H9 (cell line): ENCODE measurements around the gene CMTM2. TPM values are rescaled to one million over a fixed set of nuclear protein-coding genes. Genes with fewer than 3 reads are reported as not detected.

Experiments
- DNase-seq: peaks from one replicate; pipeline ENCODE4 v3.0.0-alpha.2; 2017
- H2AFZ ChIP-seq: one replicate; pipeline ENCODE4 v1.6.1; 2013; ENCODE audit warnings: mild to moderate bottlenecking, low read length, control low read depth, moderate library complexity
- H2AK5ac ChIP-seq: 2 replicates; pipeline ENCODE4 v1.6.1; 2013; ENCODE audit warnings: low read length, control low read depth, mixed read lengths; ENCODE audit not compliant: insufficient read length
- H2BK120ac ChIP-seq: one replicate; pipeline ENCODE4 v1.6.1; 2013; ENCODE audit warnings: low read depth, mild to moderate bottlenecking, low read length, control low read depth, inconsistent platforms; ENCODE audit not compliant: poor library complexity, severe bottlenecking
- H2BK12ac ChIP-seq: 2 replicates; pipeline ENCODE4 v1.6.1; 2013; ENCODE audit warnings: low read length, control low read depth, mixed read lengths, low read depth; ENCODE audit not compliant: insufficient read length
- H2BK15ac ChIP-seq: 2 replicates; pipeline ENCODE4 v1.6.1; 2013; ENCODE audit warnings: low read depth, low read length, control low read depth
- H2BK20ac ChIP-seq: one replicate; pipeline ENCODE4 v1.6.1; 2013; ENCODE audit warnings: low read depth, mild to moderate bottlenecking, low read length, control low read depth, inconsistent platforms; ENCODE audit not compliant: poor library complexity, severe bottlenecking
- H2BK5ac ChIP-seq: 2 replicates; pipeline ENCODE4 v1.6.1; 2013; ENCODE audit warnings: low read length, control low read depth, mixed read lengths; ENCODE audit not compliant: insufficient read length
- H3K14ac ChIP-seq: 2 replicates; pipeline ENCODE4 v1.6.1; 2013; ENCODE audit warnings: low read length, control low read depth; ENCODE audit not compliant: insufficient read depth
- H3K18ac ChIP-seq: 2 replicates; pipeline ENCODE4 v1.6.1; 2013; ENCODE audit warnings: low read depth, mild to moderate bottlenecking, mixed read lengths, low read length, control low read depth; ENCODE audit not compliant: insufficient read length
- H3K23ac ChIP-seq: 2 replicates; pipeline ENCODE4 v1.6.1; 2013; ENCODE audit warnings: low read length, control low read depth, mixed read lengths, low read depth; ENCODE audit not compliant: insufficient read length
- H3K23me2 ChIP-seq: 2 replicates; pipeline ENCODE4 v1.6.1; 2013; ENCODE audit warnings: low read depth, mild to moderate bottlenecking, mixed read lengths, low read length, control low read depth; ENCODE audit not compliant: insufficient read length, poor library complexity, severe bottlenecking
- H3K27ac ChIP-seq: 2 replicates; pipeline ENCODE4 v1.5.1; 2013; ENCODE audit warnings: low read length, control low read depth, mixed read lengths, low read depth; ENCODE audit not compliant: insufficient read length
- H3K27me3 ChIP-seq: 2 replicates; pipeline ENCODE4 v1.6.1; 2013; ENCODE audit warnings: low read length, control low read depth, inconsistent platforms; ENCODE audit not compliant: insufficient read depth
- H3K4ac ChIP-seq: 2 replicates; pipeline ENCODE4 v1.6.1; 2013; ENCODE audit warnings: low read depth, mild to moderate bottlenecking, control low read depth, inconsistent platforms, low read length, moderate library complexity
- H3K4me1 ChIP-seq: 2 replicates; pipeline ENCODE4 v1.6.1; 2013; ENCODE audit warnings: low read length, control low read depth, inconsistent platforms; ENCODE audit not compliant: insufficient read depth
- H3K4me2 ChIP-seq: 2 replicates; pipeline ENCODE4 v1.6.1; 2013; ENCODE audit warnings: low read length, control low read depth, mixed read lengths; ENCODE audit not compliant: insufficient read length, insufficient read depth
- H3K56ac ChIP-seq: 2 replicates; pipeline ENCODE4 v1.6.1; 2013; ENCODE audit warnings: low read depth, mild to moderate bottlenecking, mixed read lengths, low read length, control low read depth; ENCODE audit not compliant: insufficient read length
- H3K79me1 ChIP-seq: 2 replicates; pipeline ENCODE4 v1.6.1; 2013; ENCODE audit warnings: low read depth, mild to moderate bottlenecking, moderate library complexity, low read length, control low read depth, inconsistent platforms; ENCODE audit not compliant: insufficient read depth, poor library complexity, severe bottlenecking
- H3K79me2 ChIP-seq: 2 replicates; pipeline ENCODE4 v1.6.1; 2013; ENCODE audit warnings: low read length, control low read depth, inconsistent platforms; ENCODE audit not compliant: insufficient read depth
- H3K9ac ChIP-seq: 2 replicates; pipeline ENCODE4 v1.6.1; 2013; ENCODE audit warnings: low read length, control low read depth, mixed read lengths; ENCODE audit not compliant: insufficient read length; ENCODE audit errors: extremely low read depth
- H3K9me3 ChIP-seq: one replicate; pipeline ENCODE4 v1.6.1; 2013; ENCODE audit warnings: low read depth, low read length, inconsistent platforms; ENCODE audit not compliant: control insufficient read depth
- H3T11ph ChIP-seq: one replicate; pipeline ENCODE4 v1.6.1; 2013; ENCODE audit warnings: mild to moderate bottlenecking, low read length, control low read depth, inconsistent platforms
- H4K20me1 ChIP-seq: one replicate; pipeline ENCODE4 v1.6.1; 2013; ENCODE audit not compliant: control insufficient read depth, insufficient read length, insufficient read depth
- H4K5ac ChIP-seq: 2 replicates; pipeline ENCODE4 v1.6.1; 2013; ENCODE audit warnings: low read depth, mild to moderate bottlenecking, mixed read lengths, low read length, control low read depth; ENCODE audit not compliant: insufficient read length
- H4K8ac ChIP-seq: replicated peaks from 2 replicates; pipeline ENCODE4 v1.6.1; 2013; ENCODE audit warnings: low read length, control low read depth, mixed read lengths, low read depth; ENCODE audit not compliant: insufficient read length
- H4K91ac ChIP-seq: 2 replicates; pipeline ENCODE4 v1.6.1; 2013; ENCODE audit warnings: low read depth, mild to moderate bottlenecking, moderate library complexity, mixed read lengths, low read length, control low read depth; ENCODE audit not compliant: insufficient read length
- H3K27ac Mint-ChIP-seq, 3 experiments: 2 replicates in 2 of 3; 3 replicates in 1 of 3; pipeline ENCODE4 v1.8.0; 2020 to 2021; ENCODE audit warnings: mixed read lengths in 3 of 3, mild to moderate bottlenecking in 1 of 3, moderate library complexity in 1 of 3
- H3K27me3 Mint-ChIP-seq: 2 replicates; pipeline ENCODE4 v1.8.0; 2021; ENCODE audit warnings: low read depth, mild to moderate bottlenecking, moderate library complexity, mixed read lengths
- H3K36me3 Mint-ChIP-seq, 3 experiments: 2 replicates in 2 of 3; 3 replicates in 1 of 3; pipeline ENCODE4 v1.8.0; 2020 to 2021; ENCODE audit warnings: low read depth in 3 of 3, mixed read lengths in 3 of 3; ENCODE audit not compliant: insufficient read depth in 1 of 3
- H3K4me1 Mint-ChIP-seq, 2 experiments: 2 replicates each; pipeline ENCODE4 v1.8.0; 2020; ENCODE audit warnings: mixed read lengths in 2 of 2
- H3K4me3 Mint-ChIP-seq, 2 experiments: 2 replicates in 1 of 2; 3 replicates in 1 of 2; pipeline ENCODE4 v1.8.0; 2020 to 2021; ENCODE audit warnings: mild to moderate bottlenecking in 2 of 2, mixed read lengths in 2 of 2, moderate library complexity in 1 of 2
- H3K9me3 Mint-ChIP-seq, 2 experiments: 2 replicates in 1 of 2; 3 replicates in 1 of 2; pipeline ENCODE4 v1.8.0; 2020; ENCODE audit warnings: mild to moderate bottlenecking in 2 of 2, mixed read lengths in 2 of 2, moderate library complexity in 1 of 2
- WGBS: extraction: QIAGEN DNeasy Blood & Tissue Kit; methylation state at CpG from one replicate; pipeline ENCODE4 v1.1.7; 2013; ENCODE audit warnings: missing lambda C conversion rate, low lambda C conversion rate, mixed read lengths; ENCODE audit not compliant: insufficient read length; ENCODE audit errors: extremely low coverage; 5-methylcytosine and 5-hydroxymethylcytosine counted together
- total RNA-seq: library from RNA; stranded (reverse); gene quantifications from 2 replicates; pipeline ENCODE4 v1.2.1, GENCODE V29; 2021
- TF ChIP-seq, protein P1 (sequence below): fragments of 200-600 bp; sonication (generic); conservative IDR thresholded peaks from 3 replicates; pipeline ENCODE4 v1.8.0; 2021; ENCODE audit warnings: antibody characterized with exemption, mild to moderate bottlenecking

CMTM2 gene
- total RNA-seq, 1 experiment from 2014 or later, result not detected

DNA sequence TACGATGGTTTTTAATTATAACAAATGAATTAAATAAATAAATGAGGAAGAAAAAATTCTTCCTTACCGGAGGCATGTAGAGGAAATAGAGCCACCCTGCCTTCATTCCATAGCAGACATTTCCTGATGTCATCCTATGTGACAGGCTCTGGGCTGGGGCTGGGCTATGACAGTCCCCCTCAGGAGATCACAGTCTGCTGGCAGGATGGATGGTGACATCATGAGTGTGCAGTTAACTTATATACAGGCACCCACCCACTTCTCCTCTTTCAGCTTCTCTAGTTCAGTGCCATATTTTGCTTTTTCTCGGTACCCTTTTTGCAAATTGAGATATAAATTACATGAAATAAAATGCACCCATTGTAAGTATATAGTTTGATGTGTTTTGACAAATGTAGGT is 18.8 kb downstream of the CMTM2 start:
- Histone ChIP-seq H2BK15ac (no peak overlapping the region), H3K4me2 (no peak overlapping the region), H4K91ac (no peak overlapping the region), H2BK12ac (no peak overlapping the region), H2BK20ac (no peak overlapping the region), H3K23me2 (no peaks in the 10 kb centered on the region), H3K4me1 (no peaks in the 10 kb centered on the region), H3K9me3 (no peaks in the 10 kb centered on the region), H4K5ac (no peak overlapping the region), H3K4ac (no peak overlapping the region), H3K9ac (no peak overlapping the region), H2BK5ac (no peak overlapping the region), H4K8ac (no peak overlapping the region), H3K14ac (no peak overlapping the region), H3K27me3 (no peaks in the 10 kb centered on the region), H3K18ac (no peak overlapping the region), H2AFZ (no peak overlapping the region), H3K56ac (no peak overlapping the region), H3K27ac (no peak overlapping the region), H2BK120ac (no peak overlapping the region), H2AK5ac (no peak overlapping the region), H3K23ac (no peak overlapping the region), H3K79me1 (no peaks in the 10 kb centered on the region), H3T11ph (no peak overlapping the region), H4K20me1 (no peaks in the 10 kb centered on the region), H3K79me2 (no peaks in the 10 kb centered on the region)
- DNase-seq, result no peak
- TF ChIP-seq, protein P1, sequence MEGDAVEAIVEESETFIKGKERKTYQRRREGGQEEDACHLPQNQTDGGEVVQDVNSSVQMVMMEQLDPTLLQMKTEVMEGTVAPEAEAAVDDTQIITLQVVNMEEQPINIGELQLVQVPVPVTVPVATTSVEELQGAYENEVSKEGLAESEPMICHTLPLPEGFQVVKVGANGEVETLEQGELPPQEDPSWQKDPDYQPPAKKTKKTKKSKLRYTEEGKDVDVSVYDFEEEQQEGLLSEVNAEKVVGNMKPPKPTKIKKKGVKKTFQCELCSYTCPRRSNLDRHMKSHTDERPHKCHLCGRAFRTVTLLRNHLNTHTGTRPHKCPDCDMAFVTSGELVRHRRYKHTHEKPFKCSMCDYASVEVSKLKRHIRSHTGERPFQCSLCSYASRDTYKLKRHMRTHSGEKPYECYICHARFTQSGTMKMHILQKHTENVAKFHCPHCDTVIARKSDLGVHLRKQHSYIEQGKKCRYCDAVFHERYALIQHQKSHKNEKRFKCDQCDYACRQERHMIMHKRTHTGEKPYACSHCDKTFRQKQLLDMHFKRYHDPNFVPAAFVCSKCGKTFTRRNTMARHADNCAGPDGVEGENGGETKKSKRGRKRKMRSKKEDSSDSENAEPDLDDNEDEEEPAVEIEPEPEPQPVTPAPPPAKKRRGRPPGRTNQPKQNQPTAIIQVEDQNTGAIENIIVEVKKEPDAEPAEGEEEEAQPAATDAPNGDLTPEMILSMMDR, result no peak
- no CpG with 5 or more reads among the region's 3 CpGs for WGBS
- peaks cover 7% of the 10 kb centered on the region; the same call in 1 of the 2 replicates for H3K27me3 Mint-ChIP-seq
- H3K9me3 Mint-ChIP-seq, result no peaks in the 10 kb centered on the region
- H3K4me1 Mint-ChIP-seq, result peaks cover 0 to 4% of the 10 kb centered on the region in 2 experiments; a peak in 3 of 4 replicates
- H3K36me3 Mint-ChIP-seq, result no peaks in the 10 kb centered on the region
- no peak overlapping the region for H3K27ac Mint-ChIP-seq
- H3K4me3 Mint-ChIP-seq, result no peak overlapping the region
